Measurements from ENCODE around the gene TNPO2.

Gene TNPO2

GRCh38 chr19:12736995-12737834, 13.5 kb upstream of the TNPO2 start, which contains the start of gene GET3 (continued):
- TF ChIP-seq TSHZ1 (tag by site-specific recombination; IDR thresholded peaks at IDR 0.05; ENCODE audit: borderline replicate concordance) (peak; percentile 46; the same call in 1 of the 2 replicates), ZNF146 (tag by site-specific recombination; IDR thresholded peaks at IDR 0.05) (0 out of 2 replicates have a peak, but pooled peaks have one; percentile 13), ZBTB49 (tag by site-specific recombination; IDR thresholded peaks at IDR 0.05; ENCODE audit: low read depth) (no peak), ZSCAN16 (tag by site-specific recombination; IDR thresholded peaks at IDR 0.05) (no peak), WT1 (tag by site-specific recombination; IDR thresholded peaks at IDR 0.05) (peak; percentile 49; the same call in 1 of the 2 replicates), ZNF645 (tag by site-specific recombination; IDR thresholded peaks at IDR 0.05) (no peak), ZFHX2 (tag by site-specific recombination; conservative IDR thresholded peaks at IDR 0.05) (no peak), ZNF10 (tag by site-specific recombination; IDR thresholded peaks at IDR 0.05) (no peak; the same call in 1 of the 2 replicates), ZNF391 (tag by site-specific recombination; IDR thresholded peaks at IDR 0.05; ENCODE audit: borderline replicate concordance, low read depth) (peak; percentile 42; the same call in 1 of the 2 replicates), ZNF280D (tag by site-specific recombination; IDR thresholded peaks at IDR 0.05) (no peak), SP7 (tag by site-specific recombination; IDR thresholded peaks at IDR 0.05) (peak; percentile 91), ELK4 (IDR thresholded peaks at IDR 0.05; ENCODE audit: borderline replicate concordance, low read depth, low read length) (no peak), ZNF211 (tag by site-specific recombination; IDR thresholded peaks at IDR 0.05; ENCODE audit: low read depth) (no peak), ZNF600 (tag by site-specific recombination; IDR thresholded peaks at IDR 0.05) (no peak), ZNF433 (tag by site-specific recombination; IDR thresholded peaks at IDR 0.05; ENCODE audit: low read depth) (no peak), ZFP3 (tag by site-specific recombination; IDR thresholded peaks at IDR 0.05; ENCODE audit: low read depth) (no peak), HOXC10 (CRISPR knock-in tag; IDR thresholded peaks at IDR 0.05) (no peak), ZSCAN23 (tag by site-specific recombination; IDR thresholded peaks at IDR 0.05) (no peak), ZNF148 (tag by site-specific recombination; IDR thresholded peaks at IDR 0.05; ENCODE audit: borderline replicate concordance) (no peak)
